Stimulated activated CD4-positive, alpha-beta T cell treated with anti-CD3 and anti-CD28 coated beads, TNF-alpha, amount 100 ng/mL, for 4 hours (primary cell): ENCODE measurements around the gene GALNT3.

ENCODE experiments used
- DNase-seq, 3 experiments: peaks; one replicate each; pipeline ENCODE4 v3.0.0-alpha.2; 2020; ENCODE audit warnings: low read depth in 3 of 3

Gene GALNT3

DNA sequence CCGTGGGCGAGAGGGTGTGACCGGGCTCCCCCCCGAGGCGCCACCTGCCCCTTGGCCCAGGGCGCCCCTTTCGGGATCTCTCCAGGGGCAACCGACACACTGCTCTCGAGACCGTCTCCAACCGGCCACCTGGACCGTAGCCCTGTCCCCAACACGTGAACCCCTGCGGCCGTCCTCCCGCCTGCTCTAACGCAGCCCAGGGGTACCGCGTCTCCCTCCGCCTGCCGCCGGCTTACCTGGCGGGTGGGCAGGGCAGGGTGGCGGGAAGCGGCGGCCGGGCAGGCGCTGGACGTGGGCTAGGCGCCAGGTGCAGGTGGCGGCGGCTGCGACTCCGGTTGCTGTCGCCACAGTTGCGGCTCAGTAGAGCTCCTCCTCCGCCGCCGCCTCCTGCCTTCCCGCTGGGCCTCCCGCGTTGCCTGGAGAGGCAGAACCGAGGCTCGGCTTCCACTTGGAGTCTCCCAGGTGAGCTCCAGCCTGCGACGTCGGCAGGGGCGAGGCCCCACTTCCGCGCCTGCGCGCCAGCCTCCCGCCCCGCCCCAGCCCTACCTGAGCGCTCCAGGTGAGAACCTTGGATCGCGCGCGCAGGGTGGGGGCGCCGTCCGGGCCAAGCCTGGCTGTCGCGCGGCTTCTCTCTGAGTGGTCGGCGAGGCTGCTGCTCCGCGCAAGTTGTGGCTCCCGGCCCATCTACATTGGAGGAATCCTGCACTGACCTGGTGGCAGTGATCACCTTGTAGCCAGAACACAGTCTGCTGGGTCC lies at the start of gene GALNT3:
GALNT3 (minus strand) TSS at position 469 of the 757 bp plus-strand sequence. CDS start 23,547 bp downstream, outside the sequence.
- no peak for DNase-seq

GRCh38 chr2:165843351-165843750 lies 49.3 kb upstream of the GALNT3 start:
- no peak for DNase-seq

DNA sequence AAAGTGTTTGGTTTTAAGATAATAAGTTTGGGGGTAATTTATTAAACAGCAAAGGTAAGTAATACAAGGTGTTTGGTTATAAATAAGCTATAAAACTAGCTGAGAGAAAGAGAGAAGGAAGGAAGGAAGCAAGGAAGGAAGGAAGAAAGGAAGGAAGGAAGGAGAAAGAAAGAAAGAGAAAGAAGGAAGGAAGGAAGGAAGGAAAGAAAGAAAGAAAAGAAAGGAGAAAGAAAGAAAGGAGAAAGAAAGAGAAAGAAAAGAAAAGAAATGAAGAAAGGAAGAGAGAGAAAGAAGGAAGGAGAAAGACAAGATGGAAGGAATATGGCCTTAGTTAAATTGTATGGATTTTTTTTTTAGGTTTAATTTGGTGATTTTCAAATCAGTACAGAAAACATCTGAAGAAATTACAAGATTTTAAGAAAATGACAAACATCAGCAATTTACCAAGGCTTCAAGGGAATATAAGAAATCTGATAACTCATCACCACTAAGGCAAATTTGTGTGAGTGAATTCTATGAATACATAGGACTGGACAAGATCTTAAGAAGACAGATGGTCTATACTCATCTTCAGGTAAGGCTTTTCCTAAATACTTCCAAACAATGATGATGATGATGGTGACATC lies 46.4 kb upstream of the GALNT3 start:
- no peak for DNase-seq

DNA sequence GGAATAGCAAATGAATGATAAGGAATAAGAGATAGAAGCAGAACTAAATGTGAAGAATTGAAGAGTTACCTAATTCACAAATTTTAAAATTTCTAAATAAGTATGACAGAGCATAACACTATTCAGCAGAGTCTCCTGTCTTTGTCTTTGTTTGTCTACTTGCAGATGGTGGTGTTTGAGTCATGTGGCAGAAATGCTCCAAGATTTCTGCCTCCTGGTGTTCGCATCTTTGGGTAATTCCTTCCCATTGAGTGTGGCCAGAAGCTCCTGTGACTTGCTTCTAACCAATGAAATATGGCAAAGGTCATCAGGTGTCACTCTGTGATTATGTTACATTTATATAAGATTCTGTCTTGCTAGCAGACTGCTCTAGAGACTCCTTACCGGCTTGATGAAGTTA lies 45.6 kb upstream of the GALNT3 start:
- DNase-seq: no peak

DNA sequence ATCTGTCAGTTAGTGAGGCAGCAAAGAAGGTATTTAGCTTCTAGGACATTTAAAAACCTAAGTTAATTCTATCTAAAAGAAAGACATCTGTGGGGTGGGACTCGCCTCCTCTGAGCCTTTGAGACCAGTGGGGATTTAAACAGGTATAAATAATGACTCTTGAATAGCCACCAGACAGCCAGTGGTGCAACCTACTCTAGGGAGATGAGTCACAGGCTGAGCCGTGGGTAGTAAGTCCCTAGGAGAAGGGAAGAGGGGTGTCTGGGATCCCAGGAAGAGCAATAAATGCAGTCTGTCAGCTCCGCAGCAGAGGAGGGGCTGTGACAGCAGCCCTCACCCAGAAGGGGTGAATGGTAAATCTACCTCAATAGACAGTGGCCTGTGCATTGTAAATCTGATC lies 43.1 kb upstream of the GALNT3 start:
- no peak for DNase-seq

- DNase-seq: no peak
These were observed 41.3 kb upstream of the GALNT3 start for GRCh38 chr2:165835363-165835762.

DNA sequence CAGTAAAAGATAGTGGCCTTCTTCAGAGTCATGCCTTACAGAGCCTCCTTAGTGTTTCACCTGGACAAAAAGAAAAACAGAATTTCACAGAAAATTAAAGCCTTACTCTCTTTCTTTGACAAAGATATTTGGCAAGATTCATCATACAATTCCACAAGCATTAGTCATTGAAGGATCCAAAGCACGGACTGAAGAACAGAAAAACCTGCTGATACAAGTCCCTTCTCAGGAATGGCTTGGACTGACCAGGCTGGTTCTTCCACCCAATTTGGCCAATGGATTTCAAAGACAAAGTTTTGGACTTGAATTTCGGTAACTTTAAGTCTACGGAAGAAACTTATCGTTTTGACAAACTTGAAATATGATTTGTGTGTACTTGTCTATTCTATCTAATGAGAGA lies 39.1 kb upstream of the GALNT3 start:
- DNase-seq: no peak

DNA sequence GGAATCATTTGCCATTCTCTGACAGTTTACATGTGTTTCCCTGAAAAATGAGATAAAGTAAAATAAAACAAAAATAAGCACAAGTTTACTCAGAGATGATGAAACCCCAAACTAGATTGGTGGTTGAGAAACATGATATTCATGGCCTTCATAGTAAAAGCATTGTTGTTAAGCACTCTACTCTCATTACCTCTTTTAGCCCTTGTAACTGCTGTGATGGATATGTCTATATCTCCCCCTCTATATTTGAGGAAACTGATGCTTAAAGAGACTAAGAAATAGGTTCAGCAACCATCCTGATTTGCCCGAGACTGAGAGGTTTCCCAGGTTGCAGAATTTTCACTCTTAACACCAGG lies 33.9 kb upstream of the GALNT3 start:
- DNase-seq: no peak

GRCh38 chr2:165827016-165827920 lies 33.2 kb upstream of the GALNT3 start:
- no peak for DNase-seq

DNA sequence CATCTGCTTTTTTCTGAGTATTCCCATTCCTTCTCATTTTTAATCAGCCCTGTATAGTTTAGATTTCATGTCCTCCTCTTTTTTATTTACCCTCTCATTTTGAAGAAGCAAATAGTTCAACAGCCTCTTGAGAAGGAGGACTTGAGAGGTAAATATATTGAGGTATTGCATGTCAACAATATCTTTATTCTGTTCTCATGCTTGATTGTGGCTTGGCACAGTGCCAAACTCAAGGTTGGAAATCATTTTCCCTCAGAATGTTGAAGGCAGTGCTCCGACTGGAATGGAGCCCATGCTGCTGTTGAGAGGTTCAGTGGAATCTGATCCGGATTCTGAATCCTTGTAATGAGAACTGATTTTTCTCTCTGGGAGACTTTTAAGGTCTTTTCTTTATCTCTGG lies 31.0 kb upstream of the GALNT3 start:
- no peak for DNase-seq

DNA sequence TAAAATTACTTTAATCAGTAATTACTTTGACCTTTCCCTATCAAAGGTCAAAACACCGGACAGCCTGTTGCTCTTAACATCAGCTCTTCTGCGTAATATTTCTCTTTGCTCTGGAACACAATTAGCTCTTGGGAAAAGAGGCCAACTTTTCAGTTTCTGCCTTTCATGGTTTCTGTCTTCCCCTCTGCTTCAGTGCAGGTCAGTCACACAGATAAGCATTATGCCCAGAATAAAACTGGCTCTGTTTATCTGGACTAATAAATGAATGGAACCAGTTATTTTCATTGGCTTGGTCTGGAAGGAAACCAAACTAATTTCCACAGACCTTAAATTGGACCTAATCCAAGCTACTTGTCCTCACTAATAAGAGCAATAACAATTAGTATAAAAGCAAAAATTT lies 26.2 kb upstream of the GALNT3 start:
- no peak for DNase-seq

DNA sequence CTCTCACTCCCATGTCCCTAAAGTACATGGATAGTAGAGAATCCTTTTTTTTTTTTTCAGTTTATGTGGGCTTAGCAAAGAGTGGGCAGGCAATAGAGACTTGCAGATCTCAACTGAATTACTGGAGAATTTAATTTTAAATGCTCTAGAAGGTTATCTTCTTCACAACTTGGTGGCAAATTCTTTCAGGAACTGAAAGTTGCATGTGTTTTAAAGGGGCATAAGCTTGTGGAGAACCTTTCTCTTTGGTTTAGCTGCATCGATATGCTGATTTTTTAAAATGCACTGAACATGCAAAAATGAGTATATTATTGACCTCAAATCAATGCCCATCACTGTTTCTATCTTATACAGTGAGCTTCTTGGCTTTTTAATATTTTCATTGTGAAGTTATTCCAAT lies 24.9 kb upstream of the GALNT3 start:
- DNase-seq: no peak

DNA sequence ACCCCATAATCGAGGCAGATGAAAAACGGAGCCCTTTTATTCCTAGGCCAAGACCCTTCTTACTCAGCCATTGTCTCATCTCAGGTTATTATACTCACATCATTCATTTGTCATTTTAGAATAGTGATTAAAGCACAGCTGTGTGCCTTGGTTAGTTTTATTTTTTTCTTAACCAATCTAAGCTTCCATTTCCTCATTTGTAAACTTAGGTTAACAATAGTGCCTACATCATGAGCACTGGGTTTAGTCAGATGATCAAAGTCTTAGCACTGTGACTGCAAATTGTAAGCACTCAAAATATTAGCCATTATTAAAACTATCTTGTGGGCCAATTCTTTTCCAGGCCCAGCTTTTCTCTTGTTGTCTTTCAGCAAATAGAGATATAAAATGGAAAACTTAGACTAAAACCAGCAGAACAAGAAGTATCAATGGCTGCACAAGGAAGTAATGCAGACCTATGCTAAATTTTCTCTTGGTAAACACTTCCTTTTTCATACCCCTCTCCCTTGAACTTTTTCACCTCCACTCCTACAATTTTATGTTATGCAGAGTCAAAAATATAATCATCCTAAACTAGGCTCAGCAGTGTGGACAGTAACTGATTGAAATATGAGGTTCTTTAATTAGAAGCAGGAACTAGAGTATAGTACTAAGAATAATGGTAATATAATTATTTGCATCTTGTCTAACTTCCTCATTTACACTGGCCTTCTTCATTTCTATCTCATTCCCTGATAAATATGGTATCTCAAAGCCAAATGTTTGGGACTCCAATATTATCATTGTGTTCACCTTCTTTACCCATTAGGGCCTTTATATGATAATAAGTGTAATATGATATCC lies 21.5 kb upstream of the GALNT3 start:
- no peak for DNase-seq

DNA sequence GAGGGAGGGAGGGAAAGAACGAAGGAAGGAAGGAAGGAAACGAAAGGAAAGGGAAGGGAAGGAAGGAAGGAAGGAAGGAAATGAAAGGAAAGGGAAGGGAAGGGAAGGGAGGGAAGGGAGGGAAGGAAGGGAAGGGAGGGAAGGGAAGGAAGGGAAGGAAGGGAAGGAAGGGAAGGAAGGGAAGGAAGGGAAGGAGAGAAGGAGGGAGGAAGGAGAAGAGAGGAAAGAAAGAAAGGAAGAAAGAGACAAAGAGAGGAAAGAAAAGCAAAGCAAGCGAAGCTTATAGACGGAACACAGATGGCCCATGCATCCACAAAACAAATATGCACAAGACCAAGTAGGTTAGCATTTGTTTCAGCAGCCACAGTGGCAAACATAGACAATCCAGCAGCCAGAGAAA lies 20.4 kb upstream of the GALNT3 start:
- DNase-seq: no peak

GRCh38 chr2:165811592-165812370 lies 17.7 kb upstream of the GALNT3 start:
- no peak for DNase-seq

- no peak for DNase-seq
These were observed 16.4 kb upstream of the GALNT3 start for GRCh38 chr2:165810418-165810817.

GRCh38 chr2:165804719-165805118 lies 10.7 kb upstream of the GALNT3 start:
- no peak for DNase-seq

- no peak for DNase-seq
These were observed 9.2 kb upstream of the GALNT3 start for GRCh38 chr2:165803123-165803760.

DNA sequence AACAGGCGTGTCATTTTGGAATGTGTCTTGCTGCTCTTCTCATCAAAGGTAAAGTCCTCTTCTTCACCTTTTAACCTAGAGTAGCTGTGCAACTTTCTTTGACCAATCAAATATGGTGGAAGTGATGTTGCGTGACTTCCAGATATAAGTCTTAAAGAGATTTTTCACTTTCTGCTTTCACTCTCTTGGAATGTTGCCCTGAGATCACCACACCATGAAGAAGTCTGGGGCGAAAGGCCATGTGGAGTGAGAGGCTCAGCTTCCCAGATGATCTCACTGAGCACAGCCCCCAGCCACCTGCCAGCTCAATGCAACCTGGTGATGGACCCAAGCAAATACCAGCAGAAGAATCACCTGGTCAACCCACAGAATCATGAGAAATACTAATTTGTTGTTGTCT lies 7.1 kb upstream of the GALNT3 start:
- no peak for DNase-seq

GRCh38 chr2:165796819-165797530 lies 2.9 kb upstream of the GALNT3 start:
- no peak for DNase-seq
